Fibroblast of mammary gland (primary cell): ENCODE results near the gene BICDL1.

Experiments
- DNase-seq: peaks from one replicate; pipeline ENCODE4 v3.0.0-alpha.2; 2010; ENCODE audit warnings: low read depth
- H3K4me3 ChIP-seq: 2 replicates; pipeline ENCODE4 v1.5.1; 2011; ENCODE audit warnings: low read depth, mild to moderate bottlenecking, low read length, moderate library complexity; ENCODE audit not compliant: control insufficient read depth
- TF ChIP-seq, protein P1 (sequence below): conservative IDR thresholded peaks from 2 replicates; pipeline ENCODE4 v1.5.1; 2011; ENCODE audit warnings: low read depth, low read length, inconsistent platforms; ENCODE audit not compliant: control insufficient read depth, insufficient read depth

Gene BICDL1

DNA sequence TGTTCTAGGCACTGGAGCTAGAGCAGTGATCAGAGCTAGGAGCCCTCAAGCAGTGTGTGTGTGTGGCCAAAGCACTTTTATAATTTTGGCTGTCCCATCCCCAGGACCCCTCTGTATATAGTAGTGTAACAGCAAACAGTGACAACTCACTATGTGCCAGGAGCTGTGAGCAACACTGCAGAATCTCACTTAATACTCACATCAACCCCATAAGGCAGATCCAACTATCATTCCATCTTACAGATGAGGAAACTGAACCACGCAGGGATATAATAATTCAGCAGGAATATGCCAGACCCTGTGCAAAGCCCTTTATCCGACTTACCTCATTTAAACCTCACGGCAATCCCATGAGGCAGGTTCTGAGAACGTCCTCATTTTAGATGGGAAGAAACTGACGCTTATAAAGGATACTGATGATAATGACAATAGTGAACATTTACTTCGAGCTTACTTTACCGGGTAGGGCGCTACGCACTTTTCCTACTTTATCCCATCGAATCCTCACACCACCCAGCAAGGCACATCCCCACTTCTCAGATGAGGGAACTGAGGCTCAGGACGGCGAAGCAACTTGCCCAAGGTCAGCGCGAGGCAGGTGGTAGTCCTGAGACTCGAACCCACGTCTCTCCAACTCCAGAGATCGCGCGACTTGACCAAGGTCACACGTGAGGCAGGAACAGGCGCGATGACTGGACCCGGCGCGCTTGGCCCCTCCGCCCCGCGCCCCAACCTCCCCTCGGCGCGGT lies 126.8 kb downstream of the BICDL1 start:
- H3K4me3 ChIP-seq = peak overlapping the region; percentile 76
- TF ChIP-seq, protein P1, sequence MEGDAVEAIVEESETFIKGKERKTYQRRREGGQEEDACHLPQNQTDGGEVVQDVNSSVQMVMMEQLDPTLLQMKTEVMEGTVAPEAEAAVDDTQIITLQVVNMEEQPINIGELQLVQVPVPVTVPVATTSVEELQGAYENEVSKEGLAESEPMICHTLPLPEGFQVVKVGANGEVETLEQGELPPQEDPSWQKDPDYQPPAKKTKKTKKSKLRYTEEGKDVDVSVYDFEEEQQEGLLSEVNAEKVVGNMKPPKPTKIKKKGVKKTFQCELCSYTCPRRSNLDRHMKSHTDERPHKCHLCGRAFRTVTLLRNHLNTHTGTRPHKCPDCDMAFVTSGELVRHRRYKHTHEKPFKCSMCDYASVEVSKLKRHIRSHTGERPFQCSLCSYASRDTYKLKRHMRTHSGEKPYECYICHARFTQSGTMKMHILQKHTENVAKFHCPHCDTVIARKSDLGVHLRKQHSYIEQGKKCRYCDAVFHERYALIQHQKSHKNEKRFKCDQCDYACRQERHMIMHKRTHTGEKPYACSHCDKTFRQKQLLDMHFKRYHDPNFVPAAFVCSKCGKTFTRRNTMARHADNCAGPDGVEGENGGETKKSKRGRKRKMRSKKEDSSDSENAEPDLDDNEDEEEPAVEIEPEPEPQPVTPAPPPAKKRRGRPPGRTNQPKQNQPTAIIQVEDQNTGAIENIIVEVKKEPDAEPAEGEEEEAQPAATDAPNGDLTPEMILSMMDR = no peak
- DNase-seq = peak; percentile 46

DNA sequence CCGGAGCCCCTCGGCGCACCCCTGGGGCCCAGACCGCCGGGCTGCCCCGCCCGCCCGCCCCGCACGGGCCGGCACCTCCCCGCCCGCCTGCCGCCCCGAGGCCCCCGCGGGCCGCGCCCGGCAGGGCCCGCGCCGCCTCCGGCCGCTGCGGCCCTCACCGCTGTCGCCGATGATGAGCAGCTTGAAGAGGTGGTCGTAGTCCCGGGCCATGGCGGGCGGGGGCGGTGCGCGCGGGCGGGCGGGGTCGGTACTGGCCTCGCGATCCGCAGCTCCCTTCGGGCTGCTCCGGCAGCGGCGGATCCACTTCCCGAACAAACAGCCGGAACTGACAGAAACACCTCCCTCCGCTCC lies 127.4 kb downstream of the BICDL1 start, which contains the start of gene RAB35:
TSS of gene RAB35 (minus strand) at position 313 of the 351 bp plus-strand sequence. CDS start at position 210, 103 bp downstream.
- TF ChIP-seq, protein P1 = no peak
- H3K4me3 ChIP-seq = peak within 1 kb of the TSS; percentile 89
- no peak for DNase-seq

DNA sequence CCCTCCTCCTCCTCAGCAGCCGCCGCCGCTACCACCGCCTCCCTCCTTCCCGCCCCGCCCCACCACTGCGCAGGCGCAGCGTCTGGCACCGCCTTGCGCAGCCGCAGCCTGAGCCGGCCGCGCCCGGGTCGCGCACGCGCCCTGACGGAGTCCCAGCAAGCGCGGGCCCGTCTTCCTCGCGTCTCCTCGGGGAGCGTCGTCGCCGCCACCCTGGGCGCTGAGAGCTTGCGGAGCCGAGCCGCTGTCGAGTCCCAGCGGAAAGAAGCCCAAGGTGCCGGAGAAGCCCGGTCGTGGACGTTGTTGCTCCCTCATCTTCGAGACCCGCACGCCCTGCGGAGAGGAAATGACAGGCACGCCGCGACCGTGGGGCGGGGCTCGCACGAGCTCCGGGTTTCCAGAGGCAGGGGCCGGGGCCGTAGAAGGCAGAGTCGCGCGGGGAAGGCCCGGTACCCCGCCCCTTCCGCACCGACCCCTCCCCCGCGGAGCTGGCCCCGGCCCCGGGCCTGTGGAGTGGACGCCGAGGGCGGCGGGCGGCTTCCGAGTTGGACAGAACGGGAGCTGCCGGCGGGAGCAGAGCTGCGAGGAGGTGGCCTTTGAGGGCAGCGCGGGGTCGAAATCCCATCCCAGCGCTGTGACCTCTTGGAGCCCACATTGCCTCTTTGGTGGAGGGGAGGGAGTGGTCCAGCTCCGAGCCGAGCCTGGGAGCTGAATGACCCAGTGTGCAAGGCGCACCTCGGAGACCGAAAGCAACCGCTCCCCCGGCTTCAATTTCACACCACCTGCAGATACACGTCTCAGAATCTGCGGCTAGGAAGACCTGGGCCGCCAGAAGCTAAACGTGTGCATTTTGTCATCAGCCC lies 128.0 kb downstream of the BICDL1 start:
- TF ChIP-seq, protein P1 = no peak
- DNase-seq = peak; percentile 86
- peak overlapping the region; percentile 89 for H3K4me3 ChIP-seq

DNA sequence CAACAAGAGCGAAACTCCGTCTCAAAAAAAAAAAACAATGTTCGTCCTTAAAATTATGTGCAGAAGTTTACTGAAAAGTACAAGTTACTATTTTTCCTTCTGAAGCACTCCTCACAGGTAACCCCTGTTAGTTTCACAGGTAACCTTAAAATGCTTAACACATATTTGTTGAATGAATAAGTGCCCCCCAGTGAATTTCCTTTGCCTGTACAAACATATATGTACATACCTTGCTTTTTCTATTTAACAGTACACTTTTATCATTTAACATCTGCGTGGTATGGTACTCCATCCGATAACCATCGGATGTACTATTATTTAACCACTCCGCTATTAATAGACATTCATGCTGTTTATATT lies 128.9 kb downstream of the BICDL1 start:
- DNase-seq = no peak
- H3K4me3 ChIP-seq = peak overlapping the region; percentile 89
- TF ChIP-seq, protein P1 = no peak

DNA sequence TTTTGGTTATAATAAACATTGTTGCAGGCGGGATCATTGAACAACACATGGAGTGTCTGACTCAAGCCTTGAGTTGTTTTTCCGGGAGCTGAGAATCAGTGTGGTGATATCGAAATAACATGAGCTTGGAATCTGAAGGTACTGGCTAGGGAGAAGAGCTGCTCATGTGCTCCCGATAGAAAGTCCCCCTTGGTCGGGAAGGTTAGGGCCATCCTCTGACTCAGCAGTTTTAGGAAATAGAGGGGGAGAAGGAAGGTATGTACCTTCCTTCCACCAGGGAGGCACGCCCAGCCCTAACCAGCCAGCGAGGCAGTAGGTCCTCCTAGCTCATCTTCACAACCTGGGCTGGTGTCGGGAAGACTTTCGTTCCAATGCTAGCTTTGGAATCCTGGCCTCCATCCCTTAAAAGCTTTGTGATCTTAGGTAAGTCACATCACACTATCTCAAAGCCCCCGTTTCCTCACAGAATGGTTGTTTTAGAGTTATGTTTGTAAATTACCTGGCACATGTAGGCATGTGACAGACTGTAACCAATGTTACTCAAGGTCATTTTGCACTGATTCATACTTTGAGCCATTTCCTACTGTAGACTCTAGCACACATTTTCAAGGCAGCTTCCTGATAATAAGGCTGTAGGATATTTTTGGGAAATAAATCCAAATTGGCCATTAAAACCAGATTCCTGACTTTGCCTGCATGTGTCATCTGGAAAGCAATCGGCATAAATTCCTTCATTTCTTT lies 129.5 kb downstream of the BICDL1 start:
- peak overlapping the region; percentile 89 for H3K4me3 ChIP-seq
- peak; percentile 52 for DNase-seq
- TF ChIP-seq, protein P1 = no peak

DNA sequence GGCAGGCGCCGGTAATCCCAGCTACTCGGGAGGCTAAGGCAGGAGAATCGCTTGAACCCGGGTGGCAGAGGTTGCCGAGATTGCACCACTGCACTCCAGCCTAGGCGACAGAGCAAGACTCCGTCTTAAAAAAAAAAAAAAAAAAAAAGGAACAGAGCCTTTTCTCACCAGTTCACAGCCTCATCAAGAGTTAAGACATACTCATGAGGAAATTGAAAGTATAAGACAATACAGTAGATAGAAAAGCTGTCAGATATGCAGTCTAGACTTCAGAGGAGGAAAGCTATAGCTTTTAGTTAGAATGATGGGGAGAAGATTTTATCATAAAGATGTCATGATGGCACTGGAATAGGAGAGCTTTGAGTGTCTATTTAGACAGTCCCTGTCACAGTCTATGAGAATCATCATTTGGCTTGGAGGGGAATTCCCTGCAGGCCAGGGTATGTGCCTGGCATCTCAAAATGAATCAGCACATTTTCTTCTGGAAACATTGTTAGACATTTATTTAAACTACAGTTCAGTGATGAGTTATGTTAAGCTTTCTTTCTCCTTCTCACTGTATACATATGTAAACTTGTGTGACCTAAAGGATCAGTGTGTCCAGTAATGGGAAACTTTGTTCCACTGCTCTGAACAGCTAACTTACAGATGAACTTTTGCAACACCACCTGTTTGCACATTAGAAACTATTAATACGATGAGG lies 130.4 kb downstream of the BICDL1 start:
- TF ChIP-seq, protein P1 = no peak
- peak; percentile 35 for DNase-seq
- H3K4me3 ChIP-seq = no peak overlapping the region
